ENCODE measurements around the gene WBP1L.
A peak's percentile ranks its signal among the peaks of the same experiment; 100 is the strongest.
"Not testable (repeated sequence)": the region's sequence is repeated elsewhere in the genome, so short reads cannot be mapped to it uniquely, and the experiment has no call there.

WBP1L gene

GRCh38 chr10:102813734-102814452, 70.1 kb downstream of the WBP1L start:
- DNase-seq = no peak

GRCh38 chr10:102814453-102814871, 70.7 kb downstream of the WBP1L start:
- no peak for DNase-seq

- DNase-seq = no peak
These were observed 71.3 kb downstream of the WBP1L start for GRCh38 chr10:102814873-102815661.

- no peak for DNase-seq
These were observed 72.2 kb downstream of the WBP1L start for GRCh38 chr10:102815790-102816549.

- DNase-seq = no peak
These were observed 73.4 kb downstream of the WBP1L start for GRCh38 chr10:102817175-102817574.

- DNase-seq = no peak
These were observed 75.3 kb downstream of the WBP1L start for GRCh38 chr10:102819054-102819453.

- DNase-seq = not testable (repeated sequence)
These were observed 76.3 kb downstream of the WBP1L start for GRCh38 chr10:102820008-102820407.

- DNase-seq = no peak
These were observed 78.5 kb downstream of the WBP1L start for GRCh38 chr10:102822222-102822621.

GRCh38 chr10:102824664-102825063, 80.9 kb downstream of the WBP1L start:
- DNase-seq = no peak

GRCh38 chr10:102826148-102826796, 82.5 kb downstream of the WBP1L start:
- no peak for DNase-seq

- no peak for DNase-seq
These were observed 83.8 kb downstream of the WBP1L start for GRCh38 chr10:102827597-102827975.

GRCh38 chr10:102831322-102832071, 87.7 kb downstream of the WBP1L start:
- no peak for DNase-seq

GRCh38 chr10:102832248-102832647, 88.5 kb downstream of the WBP1L start:
- no peak for DNase-seq

- no peak for DNase-seq
These were observed 89.2 kb downstream of the WBP1L start for GRCh38 chr10:102832987-102833386.

GRCh38 chr10:102834143-102834542, 90.4 kb downstream of the WBP1L start:
- DNase-seq = no peak

GRCh38 chr10:102835007-102835482, 91.3 kb downstream of the WBP1L start:
- DNase-seq = peak; percentile 80

- DNase-seq = no peak
These were observed 93.5 kb downstream of the WBP1L start, which contains the start of gene CYP17A1 for GRCh38 chr10:102837230-102837721. CYP17A1 (minus strand) TSS chr10:102837413; CDS start chr10:102837361, 52 bp downstream.

GRCh38 chr10:102838276-102838927, 94.7 kb downstream of the WBP1L start:
- not testable (repeated sequence) for DNase-seq

- no peak for DNase-seq
These were observed 98.1 kb downstream of the WBP1L start for GRCh38 chr10:102841827-102842345.

- not testable (repeated sequence) for DNase-seq
These were observed 99.4 kb downstream of the WBP1L start for GRCh38 chr10:102843139-102843538.
